ENCODE data around the gene TMEM129.

- TF ChIP-seq CTCF (IDR thresholded peaks at IDR 0.05) (no peak), POLR2A (IDR thresholded peaks at IDR 0.05) (no peak), POLR2AphosphoS5 (IDR thresholded peaks at IDR 0.05) (no peak)
Measured at GRCh38 chr4:1695913-1696312, 25.2 kb downstream of the TMEM129 start.
